Lower lobe of right lung (tissue), 2 donors: Measurements from ENCODE around the gene ETS2. TPM values are rescaled to one million over a fixed set of nuclear protein-coding genes. Genes with fewer than 3 reads are reported as not detected.

Experiments
- ATAC-seq, 2 donors: fragments of 200-7000 bp; cut with Tn5 transposase; one replicate each; pipeline ENCODE4 v1.9.1; 2020 to 2022; ENCODE audit warnings: mild to moderate bottlenecking in 2 of 2, moderate library complexity in 2 of 2
- DNase-seq: peaks from one replicate; pipeline ENCODE4 v3.0.0-alpha.2; 2020
- H3K27ac ChIP-seq: fragments of 200-600 bp; one replicate; pipeline ENCODE4 v1.8.0; 2022
- H3K27me3 ChIP-seq: fragments of 200-600 bp; one replicate; pipeline ENCODE4 v1.8.0; 2022; ENCODE audit warnings: low read depth
- H3K36me3 ChIP-seq: fragments of 200-600 bp; one replicate; pipeline ENCODE4 v1.8.0; 2022; ENCODE audit warnings: mild to moderate bottlenecking
- H3K4me1 ChIP-seq: fragments of 200-600 bp; one replicate; pipeline ENCODE4 v1.8.0; 2022
- H3K4me3 ChIP-seq: fragments of 200-600 bp; one replicate; pipeline ENCODE4 v1.8.0; 2022; ENCODE audit warnings: mild to moderate bottlenecking
- H3K9me3 ChIP-seq: fragments of 200-600 bp; one replicate; pipeline ENCODE4 v1.8.0; 2022
- intact Hi-C: fragments of 100-400 bp; cut with DNase I; formaldehyde crosslinking; loops from one replicate; pipeline ENCODE4 v1.11.0; 2022
- long read RNA-seq: library from polyadenylated mRNA; unstranded; transcript quantifications from one replicate; pipeline ENCODE4 v2.0.0, GENCODE V29; 2021
- total RNA-seq: library from RNA; stranded (reverse); fragmentation: NEBNext Ultra II Directional; extraction: Animal tissue kit (Norgen Biotek cat#: 25700); gene quantifications from one replicate; pipeline ENCODE4 v1.2.1, GENCODE V29; 2021
- TF ChIP-seq, protein P1 (sequence below): fragments of 200-600 bp; IDR thresholded peaks from one replicate; pipeline ENCODE4 v1.8.0; 2022; ENCODE audit warnings: antibody characterized with exemption, mild to moderate bottlenecking
- donor health status: DM: no; HTN: yes; CAD: no; lungs with severe emphysema.

The ETS2 gene
- total RNA-seq: 160 TPM
- long read RNA-seq, transcript ETS2-202 (10 exons, 3,766 nt): major isoform, 62 of 140 reads
- long read RNA-seq, partial matches to known transcripts: 64 of 140 reads
- long read RNA-seq, other reads (novel, unspliced or antisense): 14 of 140 reads

DNA sequence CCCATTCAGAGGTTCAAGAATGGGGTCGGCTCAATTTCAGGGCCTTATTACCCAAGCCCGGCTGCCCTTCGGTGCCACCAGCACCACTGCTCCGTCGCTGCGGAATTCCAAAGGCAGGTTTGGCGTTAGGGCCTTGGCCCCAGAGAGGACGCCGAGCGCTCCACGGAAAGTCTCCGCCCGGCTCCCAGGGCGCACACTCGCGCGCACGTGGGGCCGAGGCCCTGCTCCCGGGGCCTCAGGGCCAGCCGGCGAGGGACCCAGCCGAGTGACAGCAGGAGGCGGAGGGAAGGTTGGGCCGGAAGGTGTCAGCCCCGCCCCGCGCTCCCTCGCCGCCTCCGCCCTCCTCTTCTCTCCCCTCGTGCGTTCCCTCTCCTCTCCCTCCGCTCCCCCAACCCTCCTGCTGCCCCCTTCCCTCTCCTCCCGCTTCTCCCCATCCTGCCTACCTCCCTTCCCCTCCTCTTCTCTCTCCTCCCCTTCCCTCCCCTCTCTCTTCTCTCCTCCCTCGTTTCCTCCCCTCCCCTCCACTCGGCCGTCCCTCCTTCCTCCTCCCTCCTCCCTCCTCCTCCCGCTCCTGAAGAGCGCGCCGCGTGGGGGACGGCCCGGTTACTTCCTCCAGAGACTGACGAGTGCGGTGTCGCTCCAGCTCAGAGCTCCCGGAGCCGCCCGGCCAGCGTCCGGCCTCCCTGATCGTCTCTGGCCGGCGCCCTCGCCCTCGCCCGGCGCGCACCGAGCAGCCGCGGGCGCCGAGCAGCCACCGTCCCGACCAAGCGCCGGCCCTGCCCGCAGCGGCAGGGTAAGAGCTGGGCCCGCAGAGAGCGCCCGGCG lies at the start of gene ETS2:
Gene ETS2, plus strand, starts transcription at position 602 of the 825 bp plus-strand sequence. CDS start 4,106 bp downstream, outside the sequence.
- Histone ChIP-seq H3K27me3 (no peaks in the 10 kb centered on the region), H3K4me1 (peaks cover 48% of the 10 kb centered on the region), H3K4me3 (peak within 1 kb of the TSS; percentile 82), H3K9me3 (no peaks in the 10 kb centered on the region), H3K36me3 (peaks cover 24% of the 10 kb centered on the region), H3K27ac (peak within 1 kb of the TSS; percentile 98)
- DNase-seq (peak; percentile 94), ATAC-seq (peak; percentile 91 to 92)
- TF ChIP-seq, protein P1, sequence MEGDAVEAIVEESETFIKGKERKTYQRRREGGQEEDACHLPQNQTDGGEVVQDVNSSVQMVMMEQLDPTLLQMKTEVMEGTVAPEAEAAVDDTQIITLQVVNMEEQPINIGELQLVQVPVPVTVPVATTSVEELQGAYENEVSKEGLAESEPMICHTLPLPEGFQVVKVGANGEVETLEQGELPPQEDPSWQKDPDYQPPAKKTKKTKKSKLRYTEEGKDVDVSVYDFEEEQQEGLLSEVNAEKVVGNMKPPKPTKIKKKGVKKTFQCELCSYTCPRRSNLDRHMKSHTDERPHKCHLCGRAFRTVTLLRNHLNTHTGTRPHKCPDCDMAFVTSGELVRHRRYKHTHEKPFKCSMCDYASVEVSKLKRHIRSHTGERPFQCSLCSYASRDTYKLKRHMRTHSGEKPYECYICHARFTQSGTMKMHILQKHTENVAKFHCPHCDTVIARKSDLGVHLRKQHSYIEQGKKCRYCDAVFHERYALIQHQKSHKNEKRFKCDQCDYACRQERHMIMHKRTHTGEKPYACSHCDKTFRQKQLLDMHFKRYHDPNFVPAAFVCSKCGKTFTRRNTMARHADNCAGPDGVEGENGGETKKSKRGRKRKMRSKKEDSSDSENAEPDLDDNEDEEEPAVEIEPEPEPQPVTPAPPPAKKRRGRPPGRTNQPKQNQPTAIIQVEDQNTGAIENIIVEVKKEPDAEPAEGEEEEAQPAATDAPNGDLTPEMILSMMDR: no peak
- intact Hi-C loops: no loop called here

DNA sequence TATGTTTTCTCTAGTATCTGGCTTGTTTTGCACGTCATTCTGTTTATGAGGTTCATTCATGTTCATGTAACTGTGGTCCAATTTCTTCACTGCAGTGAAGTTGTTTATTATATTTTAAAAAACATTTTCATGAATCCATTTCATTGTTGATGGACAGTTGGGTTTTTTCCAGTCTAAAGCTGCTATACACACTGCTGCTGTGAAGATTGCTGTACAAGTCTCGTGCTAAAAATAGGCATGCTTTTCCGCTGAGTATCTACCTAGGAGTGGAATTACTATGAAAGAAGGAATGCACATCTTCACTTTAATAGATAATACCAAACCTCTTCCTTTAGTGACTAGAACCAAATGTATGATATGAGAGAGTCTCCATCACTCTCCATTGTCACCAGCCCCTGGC lies 49.0 kb upstream of the ETS2 start:
- H3K27ac ChIP-seq: peak overlapping the region; percentile 78
- no peak overlapping the region for H3K4me3 ChIP-seq
- H3K36me3 ChIP-seq: no peaks in the 10 kb centered on the region
- TF ChIP-seq, protein P1: no peak
- no peak for DNase-seq
- H3K27me3 ChIP-seq: no peaks in the 10 kb centered on the region
- H3K4me1 ChIP-seq: peaks cover 44% of the 10 kb centered on the region
- H3K9me3 ChIP-seq: no peaks in the 10 kb centered on the region
- no peak for ATAC-seq
- intact Hi-C loops: no loop called here

DNA sequence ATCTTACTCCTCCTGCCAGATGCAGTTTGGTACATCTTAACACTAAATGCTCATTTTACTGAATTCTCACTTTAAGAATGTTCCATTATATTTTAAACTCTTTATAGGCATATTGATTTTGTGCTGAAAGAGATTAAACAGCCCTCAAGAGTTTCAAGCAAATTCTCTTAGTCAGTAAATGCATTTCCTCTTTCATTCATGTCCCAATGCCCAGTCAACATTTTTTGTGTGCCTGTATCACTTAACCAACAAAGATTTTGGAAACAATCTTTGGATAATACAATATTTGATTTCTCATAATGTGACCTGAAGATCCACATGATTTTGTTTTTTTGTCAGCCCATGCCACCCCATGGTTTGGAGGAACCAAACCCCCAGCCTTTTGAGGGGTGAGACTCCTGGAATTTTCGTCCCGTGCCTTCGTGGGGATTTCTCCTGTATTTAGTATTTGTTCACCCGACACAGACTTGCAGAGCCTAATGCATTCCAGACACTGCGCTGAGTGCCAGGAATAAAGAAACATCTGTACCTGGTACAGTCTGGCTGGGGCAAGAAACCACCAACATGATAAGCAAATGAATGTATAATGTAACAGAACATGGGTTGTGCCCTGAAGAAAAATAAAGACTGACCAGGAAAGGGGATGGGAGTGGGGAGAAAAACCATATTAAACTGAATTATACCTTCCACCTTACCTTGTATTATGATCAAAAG lies 47.1 kb upstream of the ETS2 start:
- intact Hi-C loops: no loop called here
- Histone ChIP-seq H3K4me3 (no peak overlapping the region), H3K4me1 (peaks cover 26% of the 10 kb centered on the region), H3K27me3 (no peaks in the 10 kb centered on the region), H3K36me3 (no peaks in the 10 kb centered on the region), H3K27ac (no peak overlapping the region), H3K9me3 (no peaks in the 10 kb centered on the region)
- no peak for ATAC-seq
- TF ChIP-seq, protein P1: no peak
- no peak for DNase-seq

DNA sequence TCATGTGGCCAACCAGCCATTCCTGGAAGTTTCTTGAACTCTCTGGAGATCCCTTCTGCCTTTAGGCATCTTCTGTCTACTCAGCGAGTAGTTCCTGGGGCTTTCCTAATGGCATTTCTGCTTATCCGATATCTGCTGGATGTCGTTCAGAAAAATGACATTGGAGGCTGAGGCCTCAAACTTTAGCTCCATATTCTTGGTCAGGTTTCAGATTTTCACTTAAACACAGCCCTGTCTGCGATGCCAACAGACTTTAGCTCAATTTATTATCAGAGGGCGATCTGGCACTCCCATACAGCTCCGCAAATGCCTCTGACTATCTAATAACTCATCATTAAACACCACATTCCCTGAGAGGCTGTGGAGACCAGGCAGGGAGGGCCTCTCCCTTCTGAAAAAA lies 46.3 kb upstream of the ETS2 start:
- Histone ChIP-seq H3K4me3 (no peak overlapping the region), H3K9me3 (no peaks in the 10 kb centered on the region), H3K4me1 (peaks cover 20% of the 10 kb centered on the region), H3K27ac (peak overlapping the region; percentile 39), H3K36me3 (no peaks in the 10 kb centered on the region), H3K27me3 (no peaks in the 10 kb centered on the region)
- DNase-seq (no peak), ATAC-seq (no peak)
- TF ChIP-seq, protein P1: no peak
- intact Hi-C loops: no loop called here

DNA sequence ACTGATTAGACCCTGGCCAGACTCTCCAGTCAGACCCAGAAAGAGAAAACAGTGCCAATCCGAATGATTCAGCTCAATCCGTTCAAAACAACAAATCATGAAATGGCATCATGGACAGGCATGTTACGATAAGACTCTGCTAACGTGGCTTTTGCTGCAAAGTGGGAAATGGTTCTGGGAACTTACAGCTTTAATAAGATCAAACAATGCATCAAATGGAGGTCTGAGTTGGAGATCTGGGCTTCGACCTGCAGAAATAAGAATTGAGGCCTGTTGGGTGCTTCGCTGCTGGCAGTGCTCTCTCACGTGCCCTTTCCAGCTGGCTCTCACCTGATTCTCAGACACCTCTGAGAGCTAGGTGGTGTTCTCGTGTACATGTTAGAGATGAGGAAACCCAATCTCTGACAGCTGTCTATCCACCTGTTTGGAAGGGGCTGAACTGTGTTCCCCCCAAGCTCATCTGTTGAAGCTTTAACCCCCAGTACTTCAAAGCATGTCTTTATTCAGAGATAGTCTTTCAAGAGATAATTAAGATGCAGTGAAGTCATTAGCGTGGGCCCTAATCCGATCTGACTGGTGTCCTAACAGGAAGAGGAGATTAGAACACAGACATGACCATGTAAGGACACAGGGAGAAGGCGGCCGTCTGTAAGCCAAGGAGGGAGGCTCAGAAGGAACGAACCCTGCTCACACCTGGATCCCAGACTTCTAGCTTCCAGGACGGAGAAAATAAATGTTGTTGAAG lies 45.5 kb upstream of the ETS2 start:
- no peak for ATAC-seq
- Histone ChIP-seq H3K4me3 (no peak overlapping the region), H3K4me1 (peaks cover 14% of the 10 kb centered on the region), H3K36me3 (no peaks in the 10 kb centered on the region), H3K27ac (no peak overlapping the region), H3K27me3 (no peaks in the 10 kb centered on the region), H3K9me3 (no peaks in the 10 kb centered on the region)
- no peak for DNase-seq
- intact Hi-C loops: no loop called here
- TF ChIP-seq, protein P1: no peak
